Esophagus squamous epithelium (tissue), 5 donors: Measurements from ENCODE around the gene MEF2C. TPM values are rescaled to one million over a fixed set of nuclear protein-coding genes. Genes with fewer than 3 reads are reported as not detected.

Source experiments
- DNase-seq: peaks from one replicate; lab custom pipeline; 2025; lab: John Stamatoyannopoulos, UW
- H3K27ac ChIP-seq, 4 donors: fragments of 200-600 bp; sonication (generic); one replicate each; pipeline ENCODE4 v1.5.1; 2016 to 2019; ENCODE audit warnings: mild to moderate bottlenecking in 1 of 4
- H3K27me3 ChIP-seq, 4 donors: fragments of 200-600 bp; sonication (generic); 1 replicate in 3 of 4; 2 replicates in 1 of 4; pipeline versions ENCODE4 v1.5.1 to v1.6.0; 2017 to 2021; ENCODE audit warnings: antibody characterized with exemption in 1 of 4
- H3K36me3 ChIP-seq, 3 donors: fragments of 200-600 bp; sonication (generic); one replicate each; pipeline ENCODE4 v1.5.1; 2016 to 2019
- H3K4me1 ChIP-seq, 3 donors: fragments of 200-600 bp; sonication (generic); one replicate each; pipeline ENCODE4 v1.5.1; 2017 to 2019
- H3K4me3 ChIP-seq, 4 donors: fragments of 200-600 bp; sonication (generic); 1 replicate in 3 of 4; 2 replicates in 1 of 4; pipeline ENCODE4 v1.5.1; 2016 to 2019; ENCODE audit warnings: mild to moderate bottlenecking in 2 of 4, moderate library complexity in 1 of 4
- H3K9me3 ChIP-seq, 3 donors: fragments of 200-600 bp; sonication (generic); one replicate each; pipeline ENCODE4 v1.5.1; 2016 to 2019
- CTCF ChIP-seq, 6 experiments: fragments of 450-650 bp in 4 of 6; fragments of 200-600 bp in 2 of 6; sonication (generic) in 2 of 6; IDR thresholded peaks; one replicate each; pipeline ENCODE4 v1.5.1; 2016 to 2019; ENCODE audit warnings: antibody characterized with exemption in 6 of 6, mild to moderate bottlenecking in 4 of 6, moderate library complexity in 4 of 6
- POLR2A ChIP-seq, 4 donors: fragments of 450-650 bp; IDR thresholded peaks; one replicate each; pipeline ENCODE4 v1.6.1; 2017; ENCODE audit warnings: antibody characterized with exemption in 4 of 4, mild to moderate bottlenecking in 4 of 4, moderate library complexity in 3 of 4
- WGBS, 2 donors: methylation state at CpG; one replicate each; pipeline ENCODE4 v1.1.5; 2018; 5-methylcytosine and 5-hydroxymethylcytosine counted together
- intact Hi-C: fragments of 100-400 bp; cut with DNase I; formaldehyde crosslinking; loops from one replicate; pipeline ENCODE4 v1.15.0; 2022
- total RNA-seq, 4 donors: library from RNA; depleted of rRNA; stranded (reverse); fragments of >200 nt; gene quantifications; one replicate each; pipeline ENCODE4 v1.1.0, GENCODE V29; 2016
- donor health status: DM: yes; HTN: yes; CAD: no.

Gene MEF2C
- total RNA-seq, 4 donors from 2014 or later, result 3.1 to 17.5 (median 9.9) TPM

- intact Hi-C loops, result no loop called here
- Histone ChIP-seq H3K9me3 (no peaks in the 10 kb centered on the region), H3K27ac (no peak overlapping the region), H3K4me1 (no peaks in the 10 kb centered on the region), H3K36me3 (no peaks in the 10 kb centered on the region), H3K27me3 (peaks cover 0 to 8% (median 0%) of the 10 kb centered on the region in 4 donors), H3K4me3 (no peak overlapping the region)
- 40 to 69% methylated on average over 2 of the region's 2 CpGs for WGBS, 2 donors
- no peak for DNase-seq
- TF ChIP-seq CTCF (IDR thresholded peaks at IDR 0.05) (no peak), POLR2A (IDR thresholded peaks at IDR 0.05) (no peak)
Measured at GRCh38 chr5:88713818-88714217, 169.2 kb downstream of the MEF2C start.

GRCh38 chr5:88708682-88709398 lies 174.1 kb downstream of the MEF2C start:
- no peak for DNase-seq
- H3K9me3 ChIP-seq, result no peaks in the 10 kb centered on the region
- intact Hi-C loops, result no loop called here
- H3K4me1 ChIP-seq, result no peaks in the 10 kb centered on the region
- H3K4me3 ChIP-seq, result no peak overlapping the region
- 71 to 81% methylated on average over 2 of the region's 2 CpGs for WGBS, 2 donors
- no peaks in the 10 kb centered on the region for H3K36me3 ChIP-seq
- TF ChIP-seq CTCF (IDR thresholded peaks at IDR 0.05), result no peak
- no peak for TF ChIP-seq POLR2A (IDR thresholded peaks at IDR 0.05)
- peaks cover 0 to 12% (median 0%) of the 10 kb centered on the region in 4 donors for H3K27me3 ChIP-seq
- H3K27ac ChIP-seq, result no peak overlapping the region

GRCh38 chr5:88708021-88708420 lies 175.0 kb downstream of the MEF2C start:
- H3K4me1 ChIP-seq, result no peaks in the 10 kb centered on the region
- no peak for DNase-seq
- no peaks in the 10 kb centered on the region for H3K36me3 ChIP-seq
- no peak overlapping the region for H3K27ac ChIP-seq
- TF ChIP-seq CTCF (IDR thresholded peaks at IDR 0.05) (no peak), POLR2A (IDR thresholded peaks at IDR 0.05) (no peak)
- intact Hi-C loops, result no loop called here
- peaks cover 0 to 12% (median 0%) of the 10 kb centered on the region in 4 donors for H3K27me3 ChIP-seq
- 92 to 100% methylated on average over 1 of the region's 1 CpG for WGBS, 2 donors
- no peak overlapping the region for H3K4me3 ChIP-seq
- H3K9me3 ChIP-seq, result no peaks in the 10 kb centered on the region

GRCh38 chr5:88707216-88707965 lies 175.6 kb downstream of the MEF2C start:
- Histone ChIP-seq H3K36me3 (no peaks in the 10 kb centered on the region), H3K27me3 (peaks cover 0 to 12% (median 0%) of the 10 kb centered on the region in 4 donors), H3K4me1 (no peaks in the 10 kb centered on the region), H3K4me3 (no peak overlapping the region), H3K27ac (no peak overlapping the region), H3K9me3 (no peaks in the 10 kb centered on the region)
- intact Hi-C loops, result no loop called here
- WGBS, 2 donors, result 60 to 86% methylated on average over 4 of the region's 4 CpGs
- no peak for TF ChIP-seq POLR2A (IDR thresholded peaks at IDR 0.05)
- no peak for TF ChIP-seq CTCF (IDR thresholded peaks at IDR 0.05)
- DNase-seq, result no peak

GRCh38 chr5:88702332-88702731 lies 180.7 kb downstream of the MEF2C start:
- no peaks in the 10 kb centered on the region for H3K9me3 ChIP-seq
- H3K4me1 ChIP-seq, result no peaks in the 10 kb centered on the region
- intact Hi-C loops, result no loop called here
- TF ChIP-seq POLR2A (IDR thresholded peaks at IDR 0.05), result no peak
- no peak for TF ChIP-seq CTCF (IDR thresholded peaks at IDR 0.05)
- peaks cover 0 to 50% (median 0%) of the 10 kb centered on the region in 4 donors for H3K27me3 ChIP-seq
- no peak overlapping the region for H3K4me3 ChIP-seq
- no peaks in the 10 kb centered on the region for H3K36me3 ChIP-seq
- DNase-seq, result no peak
- WGBS, 2 donors, result 44 to 58% methylated on average over 4 of the region's 4 CpGs
- no peak overlapping the region for H3K27ac ChIP-seq
